Measurements from ENCODE around the gene KIN.

- TF ChIP-seq CTCF (IDR thresholded peaks at IDR 0.05; ENCODE audit: low read depth, low read length) (no peak), EZH2phosphoT487 (IDR thresholded peaks at IDR 0.05; ENCODE audit: low read depth) (no peak)
Measured at GRCh38 chr10:7766241-7766640, 21.6 kb downstream of the KIN start.
